Trophoblast cell (in vitro differentiated cells and primary cell): ENCODE data around the gene RTF2.

Source experiments
- DNase-seq, 2 donors: peaks; one replicate each; pipeline ENCODE4 v3.0.0-alpha.2; 2016
- H2AFZ ChIP-seq: 2 replicates; pipeline ENCODE4 v1.6.1; 2013; ENCODE audit warnings: low read length, moderate library complexity, mild to moderate bottlenecking; ENCODE audit not compliant: insufficient read depth, poor library complexity
- H2AK5ac ChIP-seq: 2 replicates; pipeline ENCODE4 v1.6.1; 2013; ENCODE audit warnings: mild to moderate bottlenecking, low read length
- H2BK120ac ChIP-seq: 2 replicates; pipeline ENCODE4 v1.6.1; 2013; ENCODE audit warnings: low read length, mild to moderate bottlenecking, moderate library complexity; ENCODE audit not compliant: insufficient read depth, poor library complexity
- H2BK12ac ChIP-seq: 2 replicates; pipeline ENCODE4 v1.6.1; 2013; ENCODE audit warnings: mild to moderate bottlenecking, low read length, moderate library complexity
- H2BK5ac ChIP-seq: 2 replicates; pipeline ENCODE4 v1.6.1; 2013; ENCODE audit warnings: low read length, low read depth, moderate library complexity, mild to moderate bottlenecking; ENCODE audit not compliant: poor library complexity
- H3K14ac ChIP-seq: 2 replicates; pipeline ENCODE4 v1.6.1; 2013; ENCODE audit warnings: mild to moderate bottlenecking, low read length
- H3K18ac ChIP-seq: 2 replicates; pipeline ENCODE4 v1.6.1; 2013; ENCODE audit warnings: mild to moderate bottlenecking, low read length
- H3K23ac ChIP-seq: 2 replicates; pipeline ENCODE4 v1.6.1; 2013; ENCODE audit warnings: low read length
- H3K27ac ChIP-seq: 2 replicates; pipeline ENCODE4 v1.5.1; 2013; ENCODE audit warnings: low read depth, mild to moderate bottlenecking, inconsistent platforms, low read length, moderate library complexity
- H3K27me3 ChIP-seq: 2 replicates; pipeline ENCODE4 v1.6.1; 2013; ENCODE audit warnings: inconsistent platforms, mild to moderate bottlenecking, low read length, moderate library complexity; ENCODE audit not compliant: insufficient read depth
- H3K36me3 ChIP-seq, 2 experiments: 1 replicate in 1 of 2; 2 replicates in 1 of 2; pipeline ENCODE4 v1.6.1; 2013; ENCODE audit warnings: low read length in 2 of 2, mild to moderate bottlenecking in 2 of 2, moderate library complexity in 1 of 2; ENCODE audit not compliant: insufficient read depth in 2 of 2, control insufficient read depth in 1 of 2
- H3K4ac ChIP-seq: 2 replicates; pipeline ENCODE4 v1.6.1; 2013; ENCODE audit warnings: low read depth, mild to moderate bottlenecking, low read length, moderate library complexity
- H3K4me1 ChIP-seq, 2 experiments: 1 replicate in 1 of 2; 2 replicates in 1 of 2; pipeline ENCODE4 v1.6.1; 2013; ENCODE audit warnings: low read length in 2 of 2, mild to moderate bottlenecking in 2 of 2, moderate library complexity in 1 of 2; ENCODE audit not compliant: insufficient read depth in 2 of 2, control insufficient read depth in 1 of 2
- H3K4me2 ChIP-seq: 2 replicates; pipeline ENCODE4 v1.6.1; 2013; ENCODE audit warnings: inconsistent platforms, mild to moderate bottlenecking, low read length, moderate library complexity
- H3K4me3 ChIP-seq: 2 replicates; pipeline ENCODE4 v1.5.1; 2013; ENCODE audit warnings: mild to moderate bottlenecking, low read depth, low read length, inconsistent platforms
- H3K79me1 ChIP-seq: one replicate; pipeline ENCODE4 v1.6.1; 2013; ENCODE audit warnings: low read length
- H3K79me2 ChIP-seq: 2 replicates; pipeline ENCODE4 v1.6.1; 2013; ENCODE audit warnings: low read length, mild to moderate bottlenecking; ENCODE audit not compliant: control insufficient read depth, insufficient read depth, poor library complexity
- H3K9ac ChIP-seq: 2 replicates; pipeline ENCODE4 v1.6.1; 2013; ENCODE audit warnings: mild to moderate bottlenecking, low read length
- H3K9me3 ChIP-seq: 2 replicates; pipeline ENCODE4 v1.6.1; 2013; ENCODE audit warnings: low read depth, mild to moderate bottlenecking, control low read depth, inconsistent platforms, low read length; ENCODE audit not compliant: insufficient read depth
- H4K12ac ChIP-seq: 2 replicates; pipeline ENCODE4 v1.6.1; 2013; ENCODE audit warnings: low read depth, mild to moderate bottlenecking, low read length, moderate library complexity
- H4K8ac ChIP-seq: 2 replicates; pipeline ENCODE4 v1.6.1; 2013; ENCODE audit warnings: low read depth, mild to moderate bottlenecking, low read length, moderate library complexity
- H4K91ac ChIP-seq: one replicate; pipeline ENCODE4 v1.6.1; 2013; ENCODE audit warnings: low read depth, mild to moderate bottlenecking, low read length, moderate library complexity
- WGBS: extraction: QIAGEN DNeasy Blood & Tissue Kit; methylation state at CpG from one replicate; pipeline ENCODE4 v1.1.7; 2013; ENCODE audit warnings: missing lambda C conversion rate; ENCODE audit not compliant: insufficient read length, insufficient coverage; ENCODE audit errors: extremely low coverage; 5-methylcytosine and 5-hydroxymethylcytosine counted together

Gene RTF2

GRCh38 chr20:56437196-56437960 lies 31.0 kb upstream of the RTF2 start:
- H2BK12ac ChIP-seq: peak overlapping the region; percentile 62
- no peak overlapping the region for H2AFZ ChIP-seq
- no peak overlapping the region for H3K27ac ChIP-seq
- H3K18ac ChIP-seq: no peak overlapping the region
- no peak overlapping the region for H4K12ac ChIP-seq
- peak overlapping the region; percentile 55 for H4K91ac ChIP-seq
- no peak overlapping the region for H3K4me2 ChIP-seq
- H3K14ac ChIP-seq: no peak overlapping the region
- no peaks in the 10 kb centered on the region for H3K79me2 ChIP-seq
- no peaks in the 10 kb centered on the region for H3K9me3 ChIP-seq
- H2BK120ac ChIP-seq: no peak overlapping the region
- H3K79me1 ChIP-seq: peaks cover 12% of the 10 kb centered on the region
- H3K23ac ChIP-seq: no peak overlapping the region
- no peak overlapping the region for H3K4me3 ChIP-seq
- no peak overlapping the region for H3K4ac ChIP-seq
- no CpG with 5 or more reads among the region's 20 CpGs for WGBS
- H4K8ac ChIP-seq: no peak overlapping the region
- peaks cover 16 to 22% of the 10 kb centered on the region in 2 experiments for H3K4me1 ChIP-seq
- no peaks in the 10 kb centered on the region for H3K27me3 ChIP-seq
- peak overlapping the region; percentile 44 for H2AK5ac ChIP-seq
- no peaks in the 10 kb centered on the region for H3K36me3 ChIP-seq
- no peak overlapping the region for H3K9ac ChIP-seq
- no peak for DNase-seq
- no peak overlapping the region for H2BK5ac ChIP-seq

- DNase-seq: no peak
- H3K27me3 ChIP-seq: no peaks in the 10 kb centered on the region
- H2AK5ac ChIP-seq: no peak overlapping the region
- no peaks in the 10 kb centered on the region for H3K9me3 ChIP-seq
- H3K4me3 ChIP-seq: no peak overlapping the region
- H3K23ac ChIP-seq: no peak overlapping the region
- H3K14ac ChIP-seq: no peak overlapping the region
- WGBS: no CpG with 5 or more reads among the region's 4 CpGs
- H3K4me1 ChIP-seq: peaks cover 16 to 23% of the 10 kb centered on the region in 2 experiments
- no peak overlapping the region for H2BK5ac ChIP-seq
- H2BK120ac ChIP-seq: no peak overlapping the region
- H2BK12ac ChIP-seq: no peak overlapping the region
- H3K4ac ChIP-seq: no peak overlapping the region
- no peak overlapping the region for H3K4me2 ChIP-seq
- no peak overlapping the region for H3K18ac ChIP-seq
- H3K36me3 ChIP-seq: no peaks in the 10 kb centered on the region
- peaks cover 16% of the 10 kb centered on the region for H3K79me1 ChIP-seq
- H3K79me2 ChIP-seq: no peaks in the 10 kb centered on the region
- H2AFZ ChIP-seq: no peak overlapping the region
- no peak overlapping the region for H3K9ac ChIP-seq
- H4K12ac ChIP-seq: no peak overlapping the region
- no peak overlapping the region for H4K8ac ChIP-seq
- H4K91ac ChIP-seq: no peak overlapping the region
- no peak overlapping the region for H3K27ac ChIP-seq
These were observed 30.1 kb upstream of the RTF2 start for GRCh38 chr20:56438284-56438683.

GRCh38 chr20:56439771-56440291 lies 28.6 kb upstream of the RTF2 start:
- Histone ChIP-seq H4K91ac (no peak overlapping the region), H3K79me1 (peaks cover 16% of the 10 kb centered on the region), H3K18ac (no peak overlapping the region), H4K12ac (no peak overlapping the region), H3K27me3 (no peaks in the 10 kb centered on the region), H3K9me3 (no peaks in the 10 kb centered on the region), H3K79me2 (no peaks in the 10 kb centered on the region), H2AK5ac (no peak overlapping the region), H3K27ac (peak overlapping the region; percentile 94), H3K23ac (no peak overlapping the region), H3K4me3 (no peak overlapping the region), H2BK12ac (no peak overlapping the region), H3K4me2 (no peak overlapping the region), H3K14ac (no peak overlapping the region), H3K4ac (no peak overlapping the region), H3K9ac (no peak overlapping the region), H2BK120ac (no peak overlapping the region), H4K8ac (no peak overlapping the region), H2BK5ac (peak overlapping the region; percentile 25), H3K4me1 (peaks cover 19 to 29% of the 10 kb centered on the region in 2 experiments), H3K36me3 (no peaks in the 10 kb centered on the region), H2AFZ (no peak overlapping the region)
- no CpG with 5 or more reads among the region's 5 CpGs for WGBS
- DNase-seq: peak; percentile 97 to 98

DNA sequence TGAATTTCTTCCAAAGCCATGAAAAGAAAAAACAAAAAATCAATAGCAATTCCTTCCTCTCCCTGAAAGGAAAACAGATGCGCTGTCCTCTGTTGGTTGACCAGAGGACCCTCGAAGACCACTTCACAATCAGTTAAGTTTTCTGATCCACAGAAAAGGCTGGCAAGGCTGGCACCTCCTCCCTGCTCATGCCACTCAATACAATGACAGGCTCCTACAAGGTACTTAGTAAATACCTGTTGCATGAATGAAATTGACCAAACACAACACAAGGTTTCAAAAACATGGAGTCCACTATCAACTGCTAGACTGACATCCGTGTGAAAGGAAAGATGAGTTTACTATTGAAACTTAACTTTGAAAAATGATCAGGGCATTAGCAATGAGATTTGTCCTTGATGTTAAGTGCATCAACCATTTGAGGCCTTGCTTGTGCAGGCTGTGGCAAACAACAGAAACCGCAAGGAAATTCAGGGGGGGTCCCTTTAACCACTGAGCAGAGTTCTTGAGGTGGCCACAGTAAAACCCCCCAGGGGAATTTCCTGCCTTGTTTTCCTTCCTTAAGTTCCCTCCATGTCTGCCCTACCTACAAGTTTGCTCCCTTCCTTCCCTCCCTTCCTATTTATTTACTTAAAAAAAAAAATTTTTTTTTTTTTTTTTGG lies 27.9 kb upstream of the RTF2 start:
- H3K79me1 ChIP-seq: peaks cover 16% of the 10 kb centered on the region
- peak overlapping the region; percentile 25 for H2BK12ac ChIP-seq
- peak overlapping the region; percentile 77 for H4K91ac ChIP-seq
- peak overlapping the region; percentile 16 for H3K14ac ChIP-seq
- no peak overlapping the region for H2AK5ac ChIP-seq
- no CpG with 5 or more reads among the region's 4 CpGs for WGBS
- H3K27ac ChIP-seq: peak overlapping the region; percentile 94
- H4K12ac ChIP-seq: no peak overlapping the region
- no peaks in the 10 kb centered on the region for H3K27me3 ChIP-seq
- H3K23ac ChIP-seq: no peak overlapping the region
- H2BK120ac ChIP-seq: peak overlapping the region; percentile 70
- no peaks in the 10 kb centered on the region for H3K79me2 ChIP-seq
- no peak overlapping the region for H3K4me2 ChIP-seq
- H3K4ac ChIP-seq: no peak overlapping the region
- DNase-seq: no peak
- peaks cover 19 to 29% of the 10 kb centered on the region in 2 experiments for H3K4me1 ChIP-seq
- H3K9me3 ChIP-seq: no peaks in the 10 kb centered on the region
- H2AFZ ChIP-seq: no peak overlapping the region
- no peak overlapping the region for H3K4me3 ChIP-seq
- H2BK5ac ChIP-seq: peak overlapping the region; percentile 54
- no peaks in the 10 kb centered on the region for H3K36me3 ChIP-seq
- no peak overlapping the region for H3K18ac ChIP-seq
- no peak overlapping the region for H4K8ac ChIP-seq
- no peak overlapping the region for H3K9ac ChIP-seq
